ENCODE measurements around the gene TMEM101. TPM values are rescaled to one million over a fixed set of nuclear protein-coding genes. Genes with fewer than 3 reads are reported as not detected.

Gene TMEM101
- total RNA-seq, 2 experiments from 2014 or later = 8.8 to 9.7 TPM

DNA sequence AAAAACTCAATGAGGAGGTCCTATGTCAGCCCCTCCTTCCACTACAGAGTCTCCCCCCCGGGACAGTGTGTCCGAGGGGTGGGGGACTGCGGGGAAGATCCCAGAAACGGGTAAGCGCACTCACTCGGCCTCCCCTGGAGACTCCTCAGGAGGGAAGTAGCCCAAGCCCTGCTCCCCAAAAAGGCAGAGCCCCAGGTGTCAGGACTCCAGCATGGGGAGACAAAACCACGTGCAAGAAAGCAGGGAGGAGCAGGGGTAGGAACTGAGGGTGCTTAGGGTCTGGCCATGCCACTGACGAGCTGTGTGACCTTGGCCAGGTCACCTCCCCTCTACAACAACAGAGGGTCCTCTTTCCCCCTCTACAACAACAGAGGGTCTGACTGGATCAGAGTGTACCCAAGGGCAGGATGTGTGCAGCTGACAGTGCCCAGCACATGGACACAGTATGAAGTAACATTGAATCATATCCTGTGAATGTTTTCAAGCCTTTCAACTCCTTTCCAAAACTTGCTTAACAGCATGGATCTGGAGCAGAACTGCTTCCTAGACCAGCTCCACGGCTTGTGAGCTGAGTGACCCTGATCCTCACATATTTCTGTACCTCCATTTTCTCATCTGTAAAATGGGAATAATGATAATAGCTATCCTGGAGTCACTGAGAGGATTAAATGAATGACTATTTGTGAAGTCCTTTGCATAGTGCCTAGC is 12.5 kb downstream of the TMEM101 start:
- TF ChIP-seq CTCF (IDR thresholded peaks at IDR 0.05) = no peak
- H3K9me3 Mint-ChIP-seq = no peaks in the 10 kb centered on the region
- Histone ChIP-seq H3K36me3 (ENCODE audit: insufficient read depth, low read length) (no peaks in the 10 kb centered on the region), H3K4me1 (ENCODE audit: insufficient read depth, low read length) (peaks cover 30% of the 10 kb centered on the region), H3K27me3 (ENCODE audit: control insufficient read depth in 1 of 2, insufficient read depth in 2 of 2, low read length in 2 of 2) (peaks cover 0 to 8% of the 10 kb centered on the region in 2 experiments), H3K4me3 (ENCODE audit: low read length) (no peak overlapping the region), H3K9me3 (ENCODE audit: control insufficient read depth in 1 of 2, insufficient read depth in 1 of 2, low read length in 2 of 2) (peaks cover 0 to 6% of the 10 kb centered on the region in 2 experiments), H3K27ac (ENCODE audit: low read depth in 1 of 2, low read length in 2 of 2) (no peak overlapping the region)
- POLR2A ChIA-PET = no interaction called here
- no peak for DNase-seq
- H3K27me3 Mint-ChIP-seq = peaks cover 38% of the 10 kb centered on the region
- no peak overlapping the region for H3K27ac Mint-ChIP-seq
- intact Hi-C loops (cut with DNase I, micrococcal nuclease) = no loop called here
- ATAC-seq (ENCODE audit: poor library complexity) = no peak
- CTCF ChIA-PET = interaction anchor here (0.6 kb wide), 1 partner anchor 60 kb away, joined by 3 read pairs; no protein-coding TSS in a partner anchor
- no peak overlapping the region for H3K4me3 Mint-ChIP-seq
- no peaks in the 10 kb centered on the region for H3K36me3 Mint-ChIP-seq (ENCODE audit: low read depth)
- H3K4me1 Mint-ChIP-seq (ENCODE audit: low read depth) = peaks cover 13% of the 10 kb centered on the region

DNA sequence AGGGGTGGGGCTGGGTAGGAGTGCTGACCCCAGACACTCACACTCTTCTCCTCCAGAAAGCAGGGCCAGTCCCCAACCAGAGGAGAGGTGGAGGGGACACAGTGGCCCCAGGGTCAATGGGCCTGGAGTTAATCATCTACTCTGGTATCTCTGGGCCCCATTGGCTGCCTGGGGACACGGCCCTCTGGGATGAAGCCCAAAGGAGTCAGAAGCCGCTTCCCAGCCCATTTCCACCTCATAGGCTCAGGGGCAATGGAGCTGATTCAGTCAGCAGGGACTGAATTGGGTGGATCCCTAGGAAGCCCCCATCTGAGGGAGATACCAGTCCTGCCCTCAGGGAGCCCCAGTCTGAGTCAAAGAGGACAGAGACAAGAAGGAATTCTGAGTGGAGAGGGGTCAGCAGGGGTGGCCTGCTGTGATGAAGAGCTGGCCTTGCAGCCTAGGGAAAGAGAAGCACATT is 13.3 kb downstream of the TMEM101 start:
- Mint-ChIP-seq H3K4me3 (peak overlapping the region; percentile 27), H3K4me1 (ENCODE audit: low read depth) (peaks cover 7% of the 10 kb centered on the region), H3K36me3 (ENCODE audit: low read depth) (no peaks in the 10 kb centered on the region), H3K27me3 (peaks cover 32% of the 10 kb centered on the region), H3K9me3 (no peaks in the 10 kb centered on the region), H3K27ac (no peak overlapping the region)
- ChIA-PET CTCF (no interaction called here), POLR2A (no interaction called here)
- no peak overlapping the region for H3K27ac ChIP-seq (ENCODE audit: low read depth in 1 of 2, low read length in 2 of 2)
- H3K36me3 ChIP-seq (ENCODE audit: insufficient read depth, low read length) = no peaks in the 10 kb centered on the region
- intact Hi-C loops (cut with DNase I, micrococcal nuclease) = no loop called here
- ATAC-seq (ENCODE audit: poor library complexity) (no peak), DNase-seq (no peak)
- no peak overlapping the region for H3K4me3 ChIP-seq (ENCODE audit: low read length)
- peaks cover 23% of the 10 kb centered on the region for H3K4me1 ChIP-seq (ENCODE audit: insufficient read depth, low read length)
- H3K27me3 ChIP-seq (ENCODE audit: control insufficient read depth in 1 of 2, insufficient read depth in 2 of 2, low read length in 2 of 2) = peaks cover 0 to 8% of the 10 kb centered on the region in 2 experiments
- peaks cover 0 to 6% of the 10 kb centered on the region in 2 experiments for H3K9me3 ChIP-seq (ENCODE audit: control insufficient read depth in 1 of 2, insufficient read depth in 1 of 2, low read length in 2 of 2)
- no peak for TF ChIP-seq CTCF (IDR thresholded peaks at IDR 0.05)

DNA sequence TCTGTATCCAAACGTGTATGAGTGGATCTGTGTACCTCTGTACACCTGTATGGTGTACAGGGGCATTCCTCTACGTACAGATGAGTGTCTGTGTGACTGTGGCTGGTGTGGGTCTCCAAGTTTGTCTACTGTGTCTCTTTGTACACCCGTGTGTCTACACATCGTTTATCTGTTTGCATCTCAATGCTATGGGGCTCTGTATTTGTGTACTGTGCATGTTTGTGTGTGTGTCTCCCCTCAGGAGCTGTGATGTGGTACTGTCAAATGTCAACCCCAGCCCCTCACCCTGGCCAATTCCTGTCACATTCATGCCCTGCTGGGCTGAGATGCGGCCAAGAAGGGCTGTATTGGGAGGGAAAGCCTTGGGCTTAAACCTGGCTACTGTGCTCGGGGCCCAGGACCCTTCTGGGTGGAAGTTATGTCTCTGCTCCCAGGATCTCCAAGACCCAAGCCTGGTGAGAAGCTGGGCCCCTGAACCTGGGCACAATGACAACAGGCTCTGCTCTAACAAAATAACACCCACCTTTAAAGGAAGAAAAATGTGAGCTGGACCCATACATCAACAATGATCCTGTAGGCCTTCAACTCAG is 13.8 kb downstream of the TMEM101 start:
- no peak for ATAC-seq (ENCODE audit: poor library complexity)
- Histone ChIP-seq H3K27me3 (ENCODE audit: control insufficient read depth in 1 of 2, insufficient read depth in 2 of 2, low read length in 2 of 2) (peaks cover 0 to 7% of the 10 kb centered on the region in 2 experiments), H3K36me3 (ENCODE audit: insufficient read depth, low read length) (no peaks in the 10 kb centered on the region), H3K4me1 (ENCODE audit: insufficient read depth, low read length) (peaks cover 18% of the 10 kb centered on the region), H3K9me3 (ENCODE audit: control insufficient read depth in 1 of 2, insufficient read depth in 1 of 2, low read length in 2 of 2) (peaks cover 0 to 6% of the 10 kb centered on the region in 2 experiments), H3K4me3 (ENCODE audit: low read length) (no peak overlapping the region), H3K27ac (ENCODE audit: low read depth in 1 of 2, low read length in 2 of 2) (no peak overlapping the region)
- Mint-ChIP-seq H3K4me3 (no peak overlapping the region), H3K27ac (no peak overlapping the region), H3K9me3 (no peaks in the 10 kb centered on the region), H3K27me3 (peaks cover 30% of the 10 kb centered on the region), H3K4me1 (ENCODE audit: low read depth) (peaks cover 1% of the 10 kb centered on the region), H3K36me3 (ENCODE audit: low read depth) (no peaks in the 10 kb centered on the region)
- DNase-seq = no peak
- ChIA-PET CTCF (no interaction called here), POLR2A (no interaction called here)
- no peak for TF ChIP-seq CTCF (IDR thresholded peaks at IDR 0.05)
- intact Hi-C loops (cut with DNase I, micrococcal nuclease) = no loop called here

Measured in CD4-positive, alpha-beta T cell (primary cell).